Subcutaneous abdominal adipose tissue (tissue), 5 donors: ENCODE data around the gene WDR62.

Experiments
- H3K27ac ChIP-seq: one replicate; pipeline ENCODE4 v1.7.0; 2013; ENCODE audit warnings: low read depth, mild to moderate bottlenecking, inconsistent platforms, low read length, moderate library complexity
- H3K27me3 ChIP-seq, 5 donors: one replicate each; pipeline ENCODE4 v1.7.0; 2013; ENCODE audit warnings: low read length in 5 of 5, inconsistent platforms in 1 of 5; ENCODE audit not compliant: control insufficient read depth in 5 of 5, insufficient read depth in 4 of 5
- H3K36me3 ChIP-seq, 5 donors: one replicate each; pipeline ENCODE4 v1.7.0; 2013; ENCODE audit warnings: low read length in 5 of 5; ENCODE audit not compliant: control insufficient read depth in 5 of 5, insufficient read depth in 5 of 5
- H3K4me1 ChIP-seq, 5 donors: one replicate each; pipeline ENCODE4 v1.7.0; 2013; ENCODE audit warnings: low read length in 5 of 5, mild to moderate bottlenecking in 3 of 5, moderate library complexity in 1 of 5; ENCODE audit not compliant: control insufficient read depth in 5 of 5, insufficient read depth in 5 of 5
- H3K4me3 ChIP-seq, 5 donors: one replicate each; pipeline ENCODE4 v1.7.0; 2013; ENCODE audit warnings: low read length in 5 of 5, low read depth in 1 of 5
- H3K9ac ChIP-seq, 5 donors: one replicate each; pipeline ENCODE4 v1.7.0; 2013; ENCODE audit warnings: low read length in 5 of 5, mild to moderate bottlenecking in 4 of 5, moderate library complexity in 3 of 5
- H3K9me3 ChIP-seq, 5 donors: one replicate each; pipeline ENCODE4 v1.7.0; 2013; ENCODE audit warnings: low read length in 5 of 5; ENCODE audit not compliant: control insufficient read depth in 5 of 5
- donor health status: healthy.
- donor health status: healthy.
- donor health status: healthy.
- donor health status: healthy.
- donor health status: healthy.

WDR62 gene

DNA sequence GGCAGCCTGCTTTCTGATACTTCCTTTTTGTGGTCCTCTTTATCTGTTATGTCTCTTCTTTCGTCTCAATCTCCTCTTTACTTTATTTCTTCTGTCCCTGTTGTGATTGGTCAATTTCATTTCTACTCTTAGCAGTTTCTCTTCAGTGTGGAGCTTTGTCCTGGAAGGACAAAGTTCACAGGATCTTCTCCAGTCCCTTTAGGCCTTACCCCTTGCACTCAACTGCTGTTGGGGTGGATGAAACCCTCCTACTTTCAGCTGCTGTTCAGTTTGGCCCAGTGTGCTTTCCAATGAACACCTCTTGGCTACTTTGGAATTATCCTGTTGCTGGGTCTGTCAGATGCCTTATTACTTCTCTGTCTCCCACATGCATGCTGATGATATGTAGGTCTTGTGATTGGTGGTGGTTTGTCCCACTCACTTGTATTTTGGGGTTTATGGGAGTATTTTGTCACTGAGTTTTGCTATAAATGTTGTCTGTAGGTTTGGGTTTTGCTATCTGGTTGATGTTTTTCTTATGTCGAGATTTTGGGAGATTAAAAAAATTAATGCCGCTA is 24.8 kb downstream of the WDR62 start:
- Histone ChIP-seq H3K27me3 (no peaks in the 10 kb centered on the region), H3K4me3 (no peak overlapping the region), H3K36me3 (no peaks in the 10 kb centered on the region), H3K9ac (no peak overlapping the region), H3K4me1 (no peaks in the 10 kb centered on the region), H3K27ac (no peak overlapping the region), H3K9me3 (no peaks in the 10 kb centered on the region)

GRCh38 chr19:36081385-36081784 is 26.7 kb downstream of the WDR62 start:
- H3K9ac ChIP-seq = no peak overlapping the region
- no peak overlapping the region for H3K4me3 ChIP-seq
- no peaks in the 10 kb centered on the region for H3K9me3 ChIP-seq
- H3K4me1 ChIP-seq = no peaks in the 10 kb centered on the region
- no peak overlapping the region for H3K27ac ChIP-seq
- H3K36me3 ChIP-seq = no peaks in the 10 kb centered on the region
- no peaks in the 10 kb centered on the region for H3K27me3 ChIP-seq

- H3K4me3 ChIP-seq = no peak overlapping the region
- no peak overlapping the region for H3K27ac ChIP-seq
Observed at GRCh38 chr19:36081894-36082293, 27.2 kb downstream of the WDR62 start.

GRCh38 chr19:36082916-36083315 is 28.2 kb downstream of the WDR62 start:
- Histone ChIP-seq H3K36me3 (no peaks in the 10 kb centered on the region), H3K9me3 (no peaks in the 10 kb centered on the region), H3K27ac (no peak overlapping the region)

More at GRCh38 chr19:36081894-36082293, 27.2 kb downstream of the WDR62 start:
- Histone ChIP-seq H3K4me1 (no peaks in the 10 kb centered on the region), H3K27me3 (no peaks in the 10 kb centered on the region), H3K9ac (no peak overlapping the region), H3K36me3 (no peaks in the 10 kb centered on the region), H3K9me3 (no peaks in the 10 kb centered on the region)

GRCh38 chr19:36084231-36085009 is 29.7 kb downstream of the WDR62 start:
- H3K9me3 ChIP-seq = no peaks in the 10 kb centered on the region
- no peak overlapping the region for H3K4me3 ChIP-seq
- no peaks in the 10 kb centered on the region for H3K36me3 ChIP-seq
- H3K27me3 ChIP-seq = no peaks in the 10 kb centered on the region
- no peak overlapping the region for H3K27ac ChIP-seq
- H3K9ac ChIP-seq = no peak overlapping the region
- H3K4me1 ChIP-seq = no peaks in the 10 kb centered on the region

More at GRCh38 chr19:36082916-36083315, 28.2 kb downstream of the WDR62 start:
- no peak overlapping the region for H3K9ac ChIP-seq
- no peaks in the 10 kb centered on the region for H3K4me1 ChIP-seq
- H3K4me3 ChIP-seq = no peak overlapping the region
- H3K27me3 ChIP-seq = no peaks in the 10 kb centered on the region

GRCh38 chr19:36086326-36086725 is 31.6 kb downstream of the WDR62 start:
- H3K9me3 ChIP-seq = no peaks in the 10 kb centered on the region
- no peaks in the 10 kb centered on the region for H3K27me3 ChIP-seq
- no peaks in the 10 kb centered on the region for H3K4me1 ChIP-seq
- no peak overlapping the region for H3K27ac ChIP-seq
- no peak overlapping the region for H3K9ac ChIP-seq
- no peaks in the 10 kb centered on the region for H3K36me3 ChIP-seq
- H3K4me3 ChIP-seq = no peak overlapping the region

- Histone ChIP-seq H3K27ac (no peak overlapping the region), H3K27me3 (no peaks in the 10 kb centered on the region), H3K9ac (no peak overlapping the region), H3K4me3 (no peak overlapping the region), H3K36me3 (no peaks in the 10 kb centered on the region), H3K4me1 (no peaks in the 10 kb centered on the region), H3K9me3 (no peaks in the 10 kb centered on the region)
Observed at GRCh38 chr19:36089847-36090246, 35.1 kb downstream of the WDR62 start.

- Histone ChIP-seq H3K27ac (no peak overlapping the region), H3K4me3 (no peak overlapping the region), H3K9me3 (no peaks in the 10 kb centered on the region), H3K4me1 (no peaks in the 10 kb centered on the region), H3K9ac (no peak overlapping the region), H3K27me3 (no peaks in the 10 kb centered on the region), H3K36me3 (no peaks in the 10 kb centered on the region)
Observed at GRCh38 chr19:36090910-36091695, 36.4 kb downstream of the WDR62 start.

- no peaks in the 10 kb centered on the region for H3K36me3 ChIP-seq
- H3K4me3 ChIP-seq = no peak overlapping the region
- peaks cover 0 to 4% (median 0%) of the 10 kb centered on the region in 5 donors for H3K4me1 ChIP-seq
- no peak overlapping the region for H3K27ac ChIP-seq
- H3K27me3 ChIP-seq = no peaks in the 10 kb centered on the region
- H3K9me3 ChIP-seq = no peaks in the 10 kb centered on the region
- no peak overlapping the region for H3K9ac ChIP-seq
Observed at GRCh38 chr19:36092566-36092965, 37.9 kb downstream of the WDR62 start.

- Histone ChIP-seq H3K27me3 (no peaks in the 10 kb centered on the region), H3K4me3 (no peak overlapping the region), H3K9me3 (no peaks in the 10 kb centered on the region), H3K4me1 (peaks cover 0 to 4% (median 0%) of the 10 kb centered on the region in 5 donors), H3K9ac (no peak overlapping the region), H3K27ac (no peak overlapping the region), H3K36me3 (no peaks in the 10 kb centered on the region)
Observed at GRCh38 chr19:36093146-36093662, 38.5 kb downstream of the WDR62 start.
